Measurements from ENCODE around the gene KIF2A. TPM values are rescaled to one million over a fixed set of nuclear protein-coding genes. Genes with fewer than 3 reads are reported as not detected.

Gene KIF2A
- polyA plus RNA-seq, 1 donor (not counting 4 experiments of a cell fraction or from before 2014, with no cell fraction given) = 34.8 TPM

DNA sequence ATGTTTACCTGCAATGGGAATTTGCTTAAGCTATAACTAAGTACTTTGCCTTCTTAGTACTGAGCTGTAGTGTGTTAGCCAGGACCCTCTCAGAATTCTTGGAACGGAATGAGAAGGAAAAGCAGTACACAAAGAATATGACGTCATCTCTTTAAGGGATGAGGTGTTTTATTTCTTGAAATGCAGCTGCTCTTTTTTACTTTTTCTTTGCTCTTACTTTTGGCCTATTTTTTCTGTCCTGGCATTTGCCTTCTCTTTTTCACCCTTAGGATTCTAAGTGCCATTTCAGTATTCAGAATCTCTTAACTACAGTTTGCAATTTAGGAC lies 10.1 kb downstream of the KIF2A start:
- FAIRE-seq = no peak
- DNase-seq (ENCODE audit: low read depth, low spot score) = no peak
- H4K20me1 ChIP-seq (ENCODE audit: control insufficient read depth, extremely low read depth, insufficient read depth, low read length) = peaks cover 8% of the 10 kb centered on the region
- H2AFZ ChIP-seq (ENCODE audit: control insufficient read depth, low read length) = no peak overlapping the region
- H3K4me3 ChIP-seq (ENCODE audit: control insufficient read depth in 2 of 3, extremely low read depth in 1 of 3, insufficient read depth in 2 of 3, low read depth in 1 of 3, low read length in 3 of 3) = no peak overlapping the region
- TF ChIP-seq, protein P1, sequence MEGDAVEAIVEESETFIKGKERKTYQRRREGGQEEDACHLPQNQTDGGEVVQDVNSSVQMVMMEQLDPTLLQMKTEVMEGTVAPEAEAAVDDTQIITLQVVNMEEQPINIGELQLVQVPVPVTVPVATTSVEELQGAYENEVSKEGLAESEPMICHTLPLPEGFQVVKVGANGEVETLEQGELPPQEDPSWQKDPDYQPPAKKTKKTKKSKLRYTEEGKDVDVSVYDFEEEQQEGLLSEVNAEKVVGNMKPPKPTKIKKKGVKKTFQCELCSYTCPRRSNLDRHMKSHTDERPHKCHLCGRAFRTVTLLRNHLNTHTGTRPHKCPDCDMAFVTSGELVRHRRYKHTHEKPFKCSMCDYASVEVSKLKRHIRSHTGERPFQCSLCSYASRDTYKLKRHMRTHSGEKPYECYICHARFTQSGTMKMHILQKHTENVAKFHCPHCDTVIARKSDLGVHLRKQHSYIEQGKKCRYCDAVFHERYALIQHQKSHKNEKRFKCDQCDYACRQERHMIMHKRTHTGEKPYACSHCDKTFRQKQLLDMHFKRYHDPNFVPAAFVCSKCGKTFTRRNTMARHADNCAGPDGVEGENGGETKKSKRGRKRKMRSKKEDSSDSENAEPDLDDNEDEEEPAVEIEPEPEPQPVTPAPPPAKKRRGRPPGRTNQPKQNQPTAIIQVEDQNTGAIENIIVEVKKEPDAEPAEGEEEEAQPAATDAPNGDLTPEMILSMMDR (optimal IDR thresholded peaks at IDR 0.05 in 1 of 3, IDR thresholded peaks at IDR 0.05 in 1 of 3, conservative IDR thresholded peaks at IDR 0.05 in 1 of 3; ENCODE audit: extremely low read depth in 1 of 3, insufficient read depth in 2 of 3, low read length in 3 of 3) = no peak
- no peak for TF ChIP-seq EZH2 (IDR thresholded peaks at IDR 0.05; ENCODE audit: low read length)
- no peak overlapping the region for H3K4me2 ChIP-seq (ENCODE audit: control insufficient read depth, extremely low read depth, insufficient read depth, low read depth, low read length)
- peaks cover 98% of the 10 kb centered on the region for H3K79me2 ChIP-seq (ENCODE audit: control insufficient read depth, insufficient read depth, low read length)
- no peaks in the 10 kb centered on the region for H3K9me3 ChIP-seq (ENCODE audit: control insufficient read depth, low read depth, low read length)
- H3K4me1 ChIP-seq (ENCODE audit: control insufficient read depth, extremely low read depth, insufficient read depth, low read length) = peaks cover 28% of the 10 kb centered on the region
- dilution Hi-C loops (cut with MboI; ENCODE audit: extremely low pct_ligation_motif_present, low sequenced_read_pairs) = no loop called here
- no peaks in the 10 kb centered on the region for H3K36me3 ChIP-seq (ENCODE audit: control insufficient read depth in 2 of 2, extremely low read depth in 1 of 2, insufficient read depth in 2 of 2, low read length in 2 of 2)
- no peak overlapping the region for H3K9ac ChIP-seq (ENCODE audit: control insufficient read depth, extremely low read depth, insufficient read depth, low read length)
- H3K27me3 ChIP-seq (ENCODE audit: control insufficient read depth, extremely low read depth, insufficient read depth, low read length) = no peaks in the 10 kb centered on the region
- H3K27ac ChIP-seq (ENCODE audit: control insufficient read depth, insufficient read depth, low read length) = no peak overlapping the region
- H3K9me1 ChIP-seq (ENCODE audit: control insufficient read depth, extremely low read depth, insufficient read depth, low read length) = no peaks in the 10 kb centered on the region

DNA sequence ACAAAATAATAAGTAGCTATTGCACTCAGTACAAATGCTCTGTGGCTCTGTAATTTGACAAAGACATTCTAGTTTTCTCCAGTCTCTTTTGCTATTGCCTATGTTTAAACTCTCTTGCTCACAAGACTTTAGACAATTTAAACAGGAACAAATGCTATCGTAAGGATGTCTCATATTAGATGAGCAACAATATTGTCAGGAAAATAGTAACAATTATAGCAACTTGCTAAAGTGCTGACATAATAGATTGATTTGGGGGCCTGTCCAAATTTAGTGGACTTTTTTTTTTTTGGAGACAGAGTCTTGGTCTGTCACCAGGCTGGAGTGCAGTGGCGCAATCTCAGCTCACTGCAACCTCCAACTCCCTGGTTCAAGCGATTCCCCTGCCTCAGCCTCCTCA lies 11.8 kb downstream of the KIF2A start:
- no peak overlapping the region for H2AFZ ChIP-seq (ENCODE audit: control insufficient read depth, low read length)
- no peaks in the 10 kb centered on the region for H3K9me3 ChIP-seq (ENCODE audit: control insufficient read depth, low read depth, low read length)
- H3K9ac ChIP-seq (ENCODE audit: control insufficient read depth, extremely low read depth, insufficient read depth, low read length) = no peak overlapping the region
- DNase-seq (ENCODE audit: low read depth, low spot score) = no peak
- no peak overlapping the region for H3K4me3 ChIP-seq (ENCODE audit: control insufficient read depth in 2 of 3, extremely low read depth in 1 of 3, insufficient read depth in 2 of 3, low read depth in 1 of 3, low read length in 3 of 3)
- H4K20me1 ChIP-seq (ENCODE audit: control insufficient read depth, extremely low read depth, insufficient read depth, low read length) = peaks cover 4% of the 10 kb centered on the region
- H3K36me3 ChIP-seq (ENCODE audit: control insufficient read depth in 2 of 2, extremely low read depth in 1 of 2, insufficient read depth in 2 of 2, low read length in 2 of 2) = no peaks in the 10 kb centered on the region
- no peak overlapping the region for H3K4me2 ChIP-seq (ENCODE audit: control insufficient read depth, extremely low read depth, insufficient read depth, low read depth, low read length)
- H3K79me2 ChIP-seq (ENCODE audit: control insufficient read depth, insufficient read depth, low read length) = peaks cover 96% of the 10 kb centered on the region
- TF ChIP-seq, protein P1 (optimal IDR thresholded peaks at IDR 0.05 in 1 of 3, IDR thresholded peaks at IDR 0.05 in 1 of 3, conservative IDR thresholded peaks at IDR 0.05 in 1 of 3; ENCODE audit: extremely low read depth in 1 of 3, insufficient read depth in 2 of 3, low read length in 3 of 3) = no peak
- TF ChIP-seq EZH2 (IDR thresholded peaks at IDR 0.05; ENCODE audit: low read length) = no peak
- no peaks in the 10 kb centered on the region for H3K27me3 ChIP-seq (ENCODE audit: control insufficient read depth, extremely low read depth, insufficient read depth, low read length)
- H3K9me1 ChIP-seq (ENCODE audit: control insufficient read depth, extremely low read depth, insufficient read depth, low read length) = no peaks in the 10 kb centered on the region
- H3K27ac ChIP-seq (ENCODE audit: control insufficient read depth, insufficient read depth, low read length) = no peak overlapping the region
- H3K4me1 ChIP-seq (ENCODE audit: control insufficient read depth, extremely low read depth, insufficient read depth, low read length) = peaks cover 12% of the 10 kb centered on the region
- dilution Hi-C loops (cut with MboI; ENCODE audit: extremely low pct_ligation_motif_present, low sequenced_read_pairs) = no loop called here
- no peak for FAIRE-seq
